GM18502 (cell line): ENCODE results near the gene ECE1.

Experiments used
- ATAC-seq: cut with Tn5 transposase; IDR thresholded peaks from one replicate; pipeline ENCODE4 v1.9.1; 2021; ENCODE audit warnings: mild to moderate bottlenecking; ENCODE audit not compliant: unreplicated experiment, poor library complexity

ECE1 gene

DNA sequence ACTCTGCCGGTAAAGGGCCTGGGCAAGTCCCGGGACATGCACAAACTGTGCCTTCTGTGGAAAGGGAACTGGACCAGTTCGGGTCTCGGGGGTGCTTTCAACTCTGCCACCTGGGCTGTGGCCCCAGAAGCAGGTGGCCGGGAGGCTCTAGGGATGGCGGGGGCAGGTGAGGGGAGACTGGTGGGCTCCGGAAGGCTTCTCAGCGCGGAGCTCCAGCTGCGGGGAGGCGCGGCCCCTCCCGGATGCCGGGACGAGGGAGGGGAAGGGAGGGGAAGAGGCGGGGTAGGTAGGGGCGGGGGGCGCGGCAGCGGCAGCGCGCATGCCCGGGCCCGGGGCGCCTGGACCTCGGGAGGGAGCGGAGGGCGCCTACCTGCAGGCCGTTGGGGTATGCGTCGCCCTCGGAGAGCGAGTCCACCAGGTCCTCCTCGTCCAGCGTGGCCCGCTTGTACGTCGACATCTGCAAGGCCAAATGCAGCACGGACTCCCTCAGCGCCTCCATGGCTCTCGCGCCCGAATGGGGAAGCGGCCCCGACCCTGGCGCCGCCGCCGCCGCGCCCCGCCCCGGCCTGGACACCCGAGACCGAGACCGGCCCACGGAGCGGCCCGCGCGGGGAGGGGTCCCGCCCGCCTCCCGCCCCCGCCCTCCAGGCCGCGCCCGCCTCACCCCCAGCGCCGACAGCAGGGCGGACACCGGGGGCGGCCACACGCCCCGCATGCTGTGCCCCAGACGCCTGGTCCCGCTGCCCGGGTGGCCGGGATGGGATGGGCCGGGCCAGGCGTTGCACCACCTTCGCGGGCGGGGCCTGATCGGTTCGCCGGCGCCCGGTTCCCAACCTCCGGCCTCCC is at the start of gene ECE1:
Gene ECE1, minus strand, starts transcription at position 764 of the 846 bp plus-strand sequence. Its CDS starts 49 bp downstream, at position 715.
- no peak for ATAC-seq

GRCh38 chr1:21339356-21340229 is 49.3 kb upstream of the ECE1 start:
- ATAC-seq, result no peak

- ATAC-seq, result no peak
These were observed 48.5 kb upstream of the ECE1 start for GRCh38 chr1:21338573-21339355.

DNA sequence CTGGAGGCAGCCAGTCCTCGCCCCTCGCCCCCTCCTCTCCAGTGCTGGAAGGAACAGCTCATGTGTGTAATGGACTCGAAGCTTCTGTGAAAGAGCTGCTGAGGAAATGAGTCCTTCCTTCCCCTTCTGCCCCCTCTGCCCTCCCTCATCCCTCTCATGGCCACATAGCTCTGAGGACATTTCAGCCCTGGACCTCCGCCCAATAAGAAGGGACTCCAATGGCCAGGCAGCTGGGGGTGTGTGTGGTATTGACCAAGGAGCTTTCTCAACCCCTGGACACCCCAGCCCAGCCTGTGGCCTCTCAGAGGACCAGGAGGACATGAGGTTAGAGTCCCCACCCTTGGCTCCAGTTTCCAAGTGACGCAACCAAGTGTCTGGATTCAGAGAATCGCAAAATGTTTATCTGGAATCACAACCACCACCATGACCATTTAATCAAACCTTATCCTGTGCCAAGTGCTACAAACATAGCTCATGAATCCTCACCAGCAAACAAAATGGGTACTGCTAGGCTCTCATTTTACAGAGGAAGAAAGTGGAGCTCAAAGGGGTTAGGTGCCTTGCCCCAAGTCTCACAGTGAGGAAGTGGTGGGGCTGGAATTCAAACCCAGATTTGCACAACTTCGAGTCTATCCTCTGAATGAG is 47.8 kb upstream of the ECE1 start:
- ATAC-seq, result no peak

DNA sequence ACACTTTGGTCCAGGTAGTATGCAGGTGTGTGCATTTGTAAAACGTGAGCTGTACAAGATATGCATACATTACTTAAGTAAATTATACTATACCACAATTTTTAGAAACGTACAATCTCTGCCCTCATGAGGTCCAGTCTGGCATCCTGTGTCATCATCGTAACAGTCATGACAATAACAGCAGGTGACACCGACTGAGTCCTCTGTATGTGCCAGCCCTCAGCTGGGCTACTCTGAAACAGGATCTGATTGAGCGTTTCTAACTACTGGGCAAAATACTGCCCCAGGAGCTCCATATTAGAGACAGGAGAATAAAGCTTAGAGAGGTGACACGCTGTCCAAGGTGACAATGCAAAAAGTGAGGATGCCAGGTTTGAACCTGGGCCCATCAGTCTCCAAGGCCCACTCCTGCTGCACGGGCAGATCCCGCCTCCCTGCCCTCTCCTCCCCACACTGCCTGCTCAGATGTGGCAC is 47.2 kb upstream of the ECE1 start:
- no peak for ATAC-seq

- no peak for ATAC-seq
These were observed 46.8 kb upstream of the ECE1 start for GRCh38 chr1:21337010-21337437.

- no peak for ATAC-seq
These were observed 45.5 kb upstream of the ECE1 start for GRCh38 chr1:21335750-21336224.

DNA sequence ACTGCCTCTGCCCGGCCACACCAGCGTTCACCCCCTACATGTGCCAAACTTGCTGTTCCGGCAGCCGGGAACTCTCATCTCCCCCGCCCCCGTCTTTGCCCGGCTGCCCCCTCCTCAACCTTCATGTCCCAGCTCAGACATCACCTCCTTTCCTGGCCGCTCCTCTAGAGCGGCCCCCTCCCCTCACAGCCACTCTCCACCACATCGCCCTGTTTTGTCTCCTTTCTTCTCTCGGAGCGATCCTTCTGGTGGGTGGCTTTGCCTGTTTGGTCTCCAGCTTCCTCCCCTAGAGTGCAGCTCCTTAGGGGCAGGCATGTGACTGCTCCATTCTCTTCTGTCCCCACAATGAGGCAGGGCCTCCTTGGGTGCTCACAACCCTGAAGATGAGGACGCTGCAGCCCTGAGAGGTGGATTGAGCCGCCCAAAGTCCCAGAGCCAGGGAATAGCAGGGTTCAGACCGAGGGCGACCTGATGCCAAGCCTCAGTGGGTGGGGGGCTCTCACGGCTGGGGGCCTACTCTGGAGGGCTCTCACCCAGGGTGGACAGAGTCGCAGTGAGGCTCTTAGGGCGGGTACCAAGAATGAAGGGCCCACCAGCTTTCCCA is 44.9 kb upstream of the ECE1 start:
- no peak for ATAC-seq

- ATAC-seq, result peak; percentile 77
These were observed 44.2 kb upstream of the ECE1 start for GRCh38 chr1:21334214-21335087.

- ATAC-seq, result no peak
These were observed 43.6 kb upstream of the ECE1 start for GRCh38 chr1:21333824-21334213.

- ATAC-seq, result no peak
These were observed 42.5 kb upstream of the ECE1 start for GRCh38 chr1:21332554-21333311.

DNA sequence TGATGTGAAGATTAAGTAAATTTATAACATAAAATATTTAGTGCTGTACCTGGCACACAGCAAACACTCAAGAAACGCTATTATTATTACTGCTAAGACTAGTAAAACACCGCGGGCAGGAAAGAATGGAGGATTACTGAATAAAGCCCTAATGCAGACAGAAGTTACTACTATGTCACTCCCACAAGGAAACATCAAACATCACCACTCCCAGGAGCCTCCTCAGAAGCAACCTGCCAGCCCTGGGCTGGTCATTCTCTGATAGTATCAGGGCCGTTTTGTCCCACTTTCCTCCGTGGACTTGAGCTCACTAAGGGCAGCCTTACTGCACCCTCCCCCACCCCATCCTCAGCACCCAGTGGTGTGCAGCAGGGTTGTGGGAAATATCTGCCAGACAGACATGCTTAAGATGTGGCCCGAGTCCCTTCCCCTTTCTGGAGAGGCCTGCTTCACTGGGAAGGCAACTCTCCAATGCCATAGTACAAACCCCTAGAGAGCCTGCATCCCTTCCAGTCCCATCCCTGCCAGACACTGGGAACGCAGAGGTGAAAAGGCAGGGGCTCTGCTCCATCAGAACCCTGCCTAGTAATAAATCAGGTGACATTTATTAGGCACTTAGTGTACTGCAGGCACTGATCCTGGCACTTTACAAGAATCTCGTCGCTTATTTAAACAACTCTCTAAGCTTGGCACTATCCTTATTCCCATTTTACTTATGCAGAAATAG is 41.7 kb upstream of the ECE1 start:
- no peak for ATAC-seq

DNA sequence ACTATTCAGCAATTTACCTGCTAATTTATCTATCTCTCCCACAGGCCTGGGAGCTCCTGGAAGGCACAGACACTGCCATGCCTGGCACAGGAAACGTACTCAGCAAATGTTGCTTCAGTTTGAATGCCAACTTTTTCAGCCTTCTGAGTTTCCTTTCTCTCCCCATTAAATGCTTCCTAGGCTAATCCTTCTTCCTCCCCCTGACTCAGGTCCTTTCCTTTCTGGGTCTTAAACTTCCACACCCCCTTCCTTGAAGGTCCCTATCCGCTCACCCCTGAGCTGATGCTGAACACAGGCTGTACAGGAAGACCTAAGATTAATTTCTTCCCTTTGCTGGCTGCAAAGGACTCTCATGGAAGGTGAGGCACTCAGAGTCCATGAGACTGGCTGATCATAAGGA is 40.3 kb upstream of the ECE1 start:
- no peak for ATAC-seq

DNA sequence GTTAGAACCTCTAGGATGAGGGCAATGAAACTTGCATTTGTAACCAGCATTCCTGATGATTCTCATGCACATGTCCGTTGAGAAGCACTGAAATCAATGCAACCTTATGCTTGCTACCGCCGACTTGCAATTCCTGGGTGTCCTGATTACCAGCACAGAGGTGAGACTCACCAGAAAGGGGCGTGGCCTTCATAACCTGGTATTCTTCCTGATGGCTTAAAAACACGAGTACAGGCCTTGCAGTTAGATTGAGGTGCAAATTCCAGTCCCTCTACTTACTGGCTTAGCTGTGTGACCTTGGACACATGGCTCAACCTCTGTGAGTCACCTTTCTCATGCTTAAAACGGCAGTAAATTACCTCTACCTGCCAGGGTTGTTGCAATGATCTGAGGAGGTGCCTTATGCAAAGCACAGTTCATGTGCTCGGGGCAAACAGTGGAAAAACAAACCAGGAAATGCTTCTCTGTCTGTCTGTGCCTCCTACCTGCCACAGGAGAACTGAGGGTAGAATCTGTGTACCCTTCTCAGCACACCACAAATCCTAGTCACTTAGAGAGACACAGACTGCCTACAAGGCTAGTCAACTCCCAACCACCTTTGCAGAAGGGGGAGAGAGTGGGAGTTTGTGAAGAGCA is 39.1 kb upstream of the ECE1 start:
- ATAC-seq, result no peak

GRCh38 chr1:21327566-21328323 is 37.5 kb upstream of the ECE1 start:
- ATAC-seq, result no peak

- no peak for ATAC-seq
These were observed 36.6 kb upstream of the ECE1 start for GRCh38 chr1:21326861-21327344.
